ENCODE data around the gene AIPL1.

The AIPL1 gene

DNA sequence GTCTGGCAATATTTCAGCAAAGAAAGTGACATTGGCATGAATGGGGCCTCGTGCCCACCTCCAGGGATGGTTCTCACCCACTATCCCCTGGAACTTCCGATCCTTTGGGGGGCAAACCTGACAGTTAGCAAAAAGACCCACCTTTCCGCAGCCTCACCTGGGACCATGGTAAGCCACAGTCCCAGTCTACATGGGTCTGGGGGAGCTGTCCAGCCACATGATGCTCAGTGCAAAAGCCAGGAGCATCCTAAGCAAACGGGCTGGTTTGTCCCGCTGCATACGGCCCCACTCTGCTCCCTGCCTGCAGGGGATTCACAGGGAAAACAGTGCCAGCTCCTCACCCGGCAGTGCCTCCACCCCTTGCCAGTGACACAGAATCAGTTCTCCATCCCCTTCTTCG, 19.3 kb downstream of the AIPL1 start:
- no peak for DNase-seq (ENCODE audit: low read depth)

GRCh38 chr17:6413065-6413464, 21.9 kb downstream of the AIPL1 start:
- no peak for DNase-seq (ENCODE audit: low read depth)

DNA sequence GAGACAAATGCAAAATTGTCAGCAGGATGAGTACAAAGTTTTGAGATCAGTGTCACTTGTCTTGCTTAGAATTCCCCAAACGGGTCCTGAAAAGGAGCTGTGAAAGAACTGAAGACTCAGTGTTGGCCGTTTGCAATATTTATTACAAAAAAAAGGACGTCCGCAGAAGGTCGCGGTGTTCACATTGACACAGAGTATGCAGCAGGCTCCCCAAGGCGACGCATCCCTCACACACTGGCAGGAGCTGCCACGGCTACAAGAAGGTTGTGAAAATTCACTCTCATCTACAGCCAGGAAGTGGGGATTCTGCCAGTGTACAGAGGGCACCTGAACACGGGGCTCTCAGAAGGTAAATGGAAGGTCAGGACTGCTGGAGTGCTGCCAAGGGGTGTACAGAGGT, 26.2 kb downstream of the AIPL1 start:
- DNase-seq (ENCODE audit: low read depth): no peak

- DNase-seq (ENCODE audit: low read depth): no peak
Observed at GRCh38 chr17:6408276-6408675, 26.6 kb downstream of the AIPL1 start.

DNA sequence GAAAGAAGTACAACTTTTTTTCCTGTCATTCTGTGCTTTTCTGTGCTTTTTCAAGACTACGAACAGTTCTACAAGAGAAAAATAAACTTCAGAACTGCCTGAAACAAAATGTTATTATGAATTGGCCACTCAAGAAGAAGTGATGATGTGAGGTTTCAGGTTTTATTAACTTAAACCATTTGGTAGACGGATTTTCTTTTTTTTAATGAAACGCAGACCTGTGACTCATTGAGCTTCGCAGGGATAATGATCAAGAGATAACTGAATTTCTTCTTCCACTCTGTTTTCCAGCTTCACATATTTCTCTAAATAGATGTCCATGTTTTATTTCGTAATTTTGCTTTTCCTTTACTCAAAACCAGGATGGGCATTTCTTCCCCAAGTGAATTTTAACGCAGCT, 32.7 kb downstream of the AIPL1 start:
- no peak for DNase-seq (ENCODE audit: low read depth)

- DNase-seq (ENCODE audit: low read depth): no peak
Observed at GRCh38 chr17:6398955-6399354, 36.0 kb downstream of the AIPL1 start.

DNA sequence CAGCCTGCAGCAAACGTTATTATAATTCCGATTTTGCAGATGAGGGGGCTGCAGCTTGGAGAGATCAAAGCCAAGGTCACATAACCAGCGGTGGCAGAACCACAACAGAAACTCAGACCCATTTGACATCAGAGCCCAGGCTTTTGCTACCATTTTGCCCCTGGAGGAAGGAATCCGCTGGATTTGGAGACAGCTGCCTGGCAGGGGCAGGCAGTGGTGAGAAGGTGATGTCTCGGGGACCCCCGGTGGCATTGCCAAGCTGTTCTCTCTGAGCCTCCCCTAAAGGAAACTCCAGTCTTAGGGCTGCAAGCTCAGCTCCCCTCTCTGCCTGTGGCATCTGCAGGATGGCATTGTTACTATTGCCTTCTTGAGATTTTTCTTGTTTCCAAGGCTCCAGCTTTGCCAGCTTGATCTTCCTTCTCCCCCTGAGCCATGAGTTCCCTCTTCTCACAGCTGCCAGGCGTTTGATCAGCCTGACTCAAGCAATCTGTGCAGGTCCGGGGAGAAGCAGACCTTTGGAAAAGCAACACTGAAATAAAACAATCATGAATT, 40.8 kb downstream of the AIPL1 start:
- no peak for DNase-seq (ENCODE audit: low read depth)

- DNase-seq (ENCODE audit: low read depth): no peak
Observed at GRCh38 chr17:6393351-6393952, 41.5 kb downstream of the AIPL1 start.

GRCh38 chr17:6392609-6393350, 42.1 kb downstream of the AIPL1 start:
- no peak for DNase-seq (ENCODE audit: low read depth)

GRCh38 chr17:6388416-6388815, 46.5 kb downstream of the AIPL1 start:
- DNase-seq (ENCODE audit: low read depth): no peak

- no peak for DNase-seq (ENCODE audit: low read depth)
Observed at GRCh38 chr17:6387858-6388257, 47.1 kb downstream of the AIPL1 start.

GRCh38 chr17:6387442-6387841, 47.5 kb downstream of the AIPL1 start:
- no peak for DNase-seq (ENCODE audit: low read depth)

- DNase-seq (ENCODE audit: low read depth): no peak
Observed at GRCh38 chr17:6386041-6386630, 48.8 kb downstream of the AIPL1 start.

- no peak for DNase-seq (ENCODE audit: low read depth)
Observed at GRCh38 chr17:6384481-6384880, 50.4 kb downstream of the AIPL1 start.

- DNase-seq (ENCODE audit: low read depth): no peak
Observed at GRCh38 chr17:6381526-6382465, 53.1 kb downstream of the AIPL1 start.

GRCh38 chr17:6380915-6381438, 53.9 kb downstream of the AIPL1 start:
- peak; percentile 35 for DNase-seq (ENCODE audit: low read depth)

GRCh38 chr17:6377906-6378305, 57.0 kb downstream of the AIPL1 start:
- DNase-seq (ENCODE audit: low read depth): no peak

GRCh38 chr17:6376931-6377361, 58.0 kb downstream of the AIPL1 start:
- no peak for DNase-seq (ENCODE audit: low read depth)

GRCh38 chr17:6374761-6375312, 60.1 kb downstream of the AIPL1 start:
- DNase-seq (ENCODE audit: low read depth): no peak

DNA sequence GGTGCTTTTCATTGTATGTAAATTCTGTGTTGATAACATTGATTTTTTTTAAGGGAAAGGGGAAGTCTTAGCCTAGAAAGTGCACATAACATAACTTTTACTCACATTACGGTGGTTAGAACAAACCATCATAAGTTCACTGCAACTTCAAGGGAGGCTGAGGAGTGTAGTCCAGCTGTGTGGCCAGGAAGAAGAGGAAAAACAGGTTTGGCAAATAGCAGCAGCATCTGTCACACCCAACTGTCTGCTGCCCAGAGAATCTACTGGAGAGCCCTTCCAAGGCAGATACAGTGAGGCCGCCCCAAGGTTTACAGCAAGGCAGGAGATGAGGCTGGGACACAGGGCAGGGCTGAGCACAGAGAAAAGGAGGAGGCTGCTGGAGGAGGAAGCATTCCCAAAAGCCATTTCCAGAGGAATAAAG, 60.6 kb downstream of the AIPL1 start:
- DNase-seq (ENCODE audit: low read depth): no peak

All from GM04504 (cell line).